GM12878 (cell line): ENCODE data around the gene ARL5C.

ENCODE experiments used
- CEBPB ChIP-seq, 2 experiments: fragments of 150-350 bp in 1 of 2; IDR thresholded peaks; 2 replicates each; pipeline ENCODE4 v1.6.1; 2012 to 2014; ENCODE audit warnings: low read depth in 2 of 2, low read length in 2 of 2, borderline replicate concordance in 1 of 2, inconsistent platforms in 1 of 2
- CTCF ChIP-seq, 3 experiments: IDR thresholded peaks in 2 of 3; conservative IDR thresholded peaks in 1 of 3; 2 replicates each; pipeline ENCODE4 v1.5.1; 2011; ENCODE audit warnings: low read depth in 3 of 3, low read length in 3 of 3, mild to moderate bottlenecking in 3 of 3, control low read depth in 2 of 3, moderate library complexity in 2 of 3, inconsistent platforms in 1 of 3, mixed read lengths in 1 of 3; ENCODE audit not compliant: control insufficient read depth in 2 of 3, insufficient read depth in 1 of 3; ENCODE audit errors: extremely low read depth in 1 of 3
- EP300 ChIP-seq, 2 experiments: fragments of 150-350 bp in 1 of 2; IDR thresholded peaks; 2 replicates each; pipeline ENCODE4 v1.6.1; 2011 to 2012; ENCODE audit warnings: low read depth in 2 of 2, low read length in 2 of 2, borderline replicate concordance in 1 of 2, improper control_type of control experiment in 1 of 2, inconsistent platforms in 1 of 2; ENCODE audit not compliant: control insufficient read depth in 1 of 2
- EZH2 ChIP-seq: IDR thresholded peaks from 2 replicates; pipeline ENCODE4 v1.6.1; 2012; ENCODE audit warnings: low read depth, mild to moderate bottlenecking, control low read depth, inconsistent platforms, low read length, borderline replicate concordance; ENCODE audit not compliant: control insufficient read depth
- POLR2AphosphoS2 ChIP-seq: IDR thresholded peaks from 2 replicates; pipeline ENCODE4 v1.6.1; 2011; ENCODE audit warnings: low read depth, mild to moderate bottlenecking, low read length, improper control_type of control experiment, moderate library complexity
- RAD21 ChIP-seq: IDR thresholded peaks from 2 replicates; pipeline ENCODE4 v1.6.1; 2011; ENCODE audit warnings: mild to moderate bottlenecking, low read depth, low read length, moderate library complexity; ENCODE audit not compliant: insufficient read depth
- RAD51 ChIP-seq: fragments of 450-650 bp; IDR thresholded peaks from 2 replicates; pipeline ENCODE4 v1.6.1; 2016; ENCODE audit warnings: moderate library complexity, mild to moderate bottlenecking, inconsistent platforms
- RBBP5 ChIP-seq: fragments of 200-600 bp; sonication (generic); conservative IDR thresholded peaks from 2 replicates; pipeline ENCODE4 v1.6.1; 2016
- SP1 ChIP-seq: IDR thresholded peaks from one replicate; pipeline ENCODE4 v1.6.1; 2011; ENCODE audit warnings: low read depth, low read length
- TF ChIP-seq, protein P1 (sequence below): fragments of 450-650 bp; IDR thresholded peaks from 2 replicates; pipeline ENCODE4 v1.6.1; 2017; ENCODE audit warnings: mild to moderate bottlenecking

DNA sequence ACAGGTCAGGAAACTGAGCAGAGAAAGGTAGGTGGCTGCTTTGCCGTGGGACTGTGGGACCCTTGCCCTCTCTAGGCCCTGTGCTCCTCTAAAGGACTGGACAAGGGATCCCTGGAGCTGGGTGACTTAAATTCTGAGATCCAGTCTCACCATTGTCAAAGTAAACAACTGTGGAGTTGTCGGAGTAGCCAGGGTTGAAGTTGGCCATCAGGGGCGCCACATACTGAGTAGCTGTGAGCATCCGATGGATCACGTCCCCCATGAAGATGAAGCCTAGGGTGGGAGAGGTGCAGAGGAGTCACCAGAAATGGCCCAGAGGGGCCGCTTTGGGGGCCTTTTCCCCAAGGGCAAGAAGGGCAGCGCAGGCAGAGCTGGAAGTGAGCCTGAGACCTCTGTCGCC is 58.0 kb downstream of the ARL5C start:
- TF ChIP-seq CTCF (IDR thresholded peaks at IDR 0.05 in 2 of 3, conservative IDR thresholded peaks at IDR 0.05 in 1 of 3; ENCODE audit: control insufficient read depth in 2 of 3, extremely low read depth in 1 of 3, insufficient read depth in 1 of 3, low read depth in 3 of 3, low read length in 3 of 3) (no peak), EP300 (IDR thresholded peaks at IDR 0.05; ENCODE audit: borderline replicate concordance in 1 of 2, control insufficient read depth in 1 of 2, low read depth in 2 of 2, low read length in 2 of 2) (no peak), POLR2AphosphoS2 (no peak), RBBP5 (no peak), EZH2 (no peak), RAD21 (no peak), SP1 (no peak), CEBPB (IDR thresholded peaks at IDR 0.05; ENCODE audit: borderline replicate concordance in 1 of 2, low read depth in 2 of 2, low read length in 2 of 2) (no peak), RAD51 (no peak)
- TF ChIP-seq, protein P1, sequence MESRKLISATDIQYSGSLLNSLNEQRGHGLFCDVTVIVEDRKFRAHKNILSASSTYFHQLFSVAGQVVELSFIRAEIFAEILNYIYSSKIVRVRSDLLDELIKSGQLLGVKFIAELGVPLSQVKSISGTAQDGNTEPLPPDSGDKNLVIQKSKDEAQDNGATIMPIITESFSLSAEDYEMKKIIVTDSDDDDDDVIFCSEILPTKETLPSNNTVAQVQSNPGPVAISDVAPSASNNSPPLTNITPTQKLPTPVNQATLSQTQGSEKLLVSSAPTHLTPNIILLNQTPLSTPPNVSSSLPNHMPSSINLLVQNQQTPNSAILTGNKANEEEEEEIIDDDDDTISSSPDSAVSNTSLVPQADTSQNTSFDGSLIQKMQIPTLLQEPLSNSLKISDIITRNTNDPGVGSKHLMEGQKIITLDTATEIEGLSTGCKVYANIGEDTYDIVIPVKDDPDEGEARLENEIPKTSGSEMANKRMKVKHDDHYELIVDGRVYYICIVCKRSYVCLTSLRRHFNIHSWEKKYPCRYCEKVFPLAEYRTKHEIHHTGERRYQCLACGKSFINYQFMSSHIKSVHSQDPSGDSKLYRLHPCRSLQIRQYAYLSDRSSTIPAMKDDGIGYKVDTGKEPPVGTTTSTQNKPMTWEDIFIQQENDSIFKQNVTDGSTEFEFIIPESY = no peak
